Stimulated activated CD4-positive, alpha-beta T cell treated with anti-CD3 and anti-CD28 coated beads, Interleukin-15, amount 100 ng/mL, for 48 hours (primary cell): Measurements from ENCODE around the gene PTPRM.

Experiments
- DNase-seq, 2 donors: peaks; one replicate each; pipeline ENCODE4 v3.0.0-alpha.2; 2020; ENCODE audit warnings: low read depth in 2 of 2

Gene PTPRM

GRCh38 chr18:7567474-7568425 is 634 bp downstream of the PTPRM start:
- DNase-seq = no peak

- DNase-seq = no peak
Measured at GRCh38 chr18:7568426-7568825, 1.3 kb downstream of the PTPRM start.

- DNase-seq = no peak
Measured at GRCh38 chr18:7571626-7572025, 4.5 kb downstream of the PTPRM start.

- no peak for DNase-seq
Measured at GRCh38 chr18:7572822-7573221, 5.7 kb downstream of the PTPRM start.

- no peak for DNase-seq
Measured at GRCh38 chr18:7575465-7576028, 8.4 kb downstream of the PTPRM start.

DNA sequence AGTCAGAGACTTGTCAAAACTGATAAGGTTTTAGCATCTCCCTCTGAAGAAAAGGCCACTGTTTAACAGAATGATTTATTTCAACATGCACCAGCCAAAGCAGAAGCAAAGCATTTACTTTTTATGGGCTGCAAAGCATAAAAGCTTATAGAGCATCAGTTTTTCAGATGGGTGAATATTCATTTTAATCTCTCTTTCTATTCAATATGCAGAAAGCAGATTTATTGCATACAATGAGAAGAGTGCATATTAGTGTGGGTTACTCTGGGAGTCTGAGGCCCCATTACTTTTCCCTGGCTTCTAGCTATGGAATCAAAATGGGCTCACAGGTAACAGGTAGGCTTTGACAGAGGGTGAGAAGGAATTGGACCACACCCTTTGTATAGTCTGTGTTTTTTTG is 9.0 kb downstream of the PTPRM start:
- DNase-seq = no peak

DNA sequence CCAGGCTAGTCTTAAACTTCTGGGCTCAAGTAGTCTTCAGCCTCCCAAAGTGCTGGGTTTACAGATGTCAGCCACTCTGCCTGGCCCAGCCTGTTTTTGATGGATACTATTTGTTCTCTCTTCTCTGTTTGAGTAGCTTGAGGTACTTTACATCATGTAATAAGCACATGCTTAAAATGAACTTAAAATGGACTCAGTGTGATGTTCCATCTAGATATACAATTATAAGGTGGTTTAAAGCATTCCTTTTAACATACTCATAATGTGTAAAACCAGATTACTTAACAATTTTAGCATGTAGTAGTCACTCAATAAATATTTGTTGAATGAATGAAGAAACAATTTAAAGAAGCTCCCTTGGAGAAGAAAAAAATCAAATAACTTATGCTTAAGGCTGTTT is 9.6 kb downstream of the PTPRM start:
- DNase-seq = no peak

GRCh38 chr18:7577706-7578105 is 10.6 kb downstream of the PTPRM start:
- no peak for DNase-seq

DNA sequence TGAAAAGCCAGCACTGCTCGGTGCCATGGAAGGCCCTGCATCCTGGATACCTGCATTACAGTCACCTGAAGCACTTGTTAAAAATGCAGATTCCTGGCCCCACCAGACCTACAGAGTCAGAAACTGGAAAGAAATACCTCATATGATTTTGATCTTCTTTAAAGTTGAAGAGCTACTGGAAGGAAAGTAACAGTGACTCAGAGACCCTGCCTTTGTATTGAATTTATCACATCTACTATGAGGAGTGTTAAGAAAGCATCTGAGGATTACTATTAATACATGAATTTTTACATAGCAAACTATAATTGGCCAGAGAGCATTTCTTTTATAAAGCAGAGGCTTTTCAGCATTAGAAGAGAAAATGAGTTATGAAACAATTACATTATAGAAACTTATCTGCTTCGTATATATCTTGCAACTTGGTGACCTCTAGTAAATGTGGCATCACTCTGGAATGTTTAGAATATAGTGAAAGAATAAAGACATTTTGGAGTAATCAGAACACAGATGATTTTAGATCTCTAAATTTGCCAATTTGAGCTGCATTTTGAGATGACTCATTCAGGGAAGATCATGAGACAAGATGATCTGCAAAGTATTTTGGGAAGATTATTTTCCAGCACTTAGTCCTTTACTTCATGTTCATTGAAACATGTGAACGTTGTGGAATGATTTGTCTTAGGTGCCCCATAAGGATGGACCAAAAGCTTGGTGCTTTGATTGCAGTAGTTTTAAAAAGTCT is 12.2 kb downstream of the PTPRM start:
- no peak for DNase-seq

GRCh38 chr18:7579918-7580542 is 12.9 kb downstream of the PTPRM start:
- DNase-seq = no peak

- DNase-seq = no peak
Measured at GRCh38 chr18:7584646-7585275, 17.6 kb downstream of the PTPRM start.

DNA sequence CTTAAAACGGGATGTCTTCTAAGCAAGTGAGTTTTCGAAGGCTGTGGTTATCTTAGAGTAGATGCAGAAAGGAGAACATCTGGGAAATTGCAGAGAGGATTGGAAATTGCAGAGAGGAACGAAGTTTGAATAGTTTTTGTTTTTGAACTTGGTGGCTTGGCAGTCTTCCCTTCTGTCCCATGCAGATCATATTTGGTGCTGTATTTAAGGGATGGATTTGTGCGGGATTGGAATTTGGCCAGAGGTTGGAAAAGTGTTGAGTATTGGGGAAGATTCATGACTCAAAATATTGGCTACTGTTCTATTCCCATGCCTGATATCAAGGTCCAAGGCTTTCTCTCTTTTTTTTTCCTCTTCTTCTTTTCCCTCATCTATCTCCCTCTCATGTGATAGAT is 18.2 kb downstream of the PTPRM start:
- no peak for DNase-seq

- no peak for DNase-seq
Measured at GRCh38 chr18:7586379-7586778, 19.3 kb downstream of the PTPRM start.

GRCh38 chr18:7590826-7591560 is 23.9 kb downstream of the PTPRM start:
- DNase-seq = no peak

DNA sequence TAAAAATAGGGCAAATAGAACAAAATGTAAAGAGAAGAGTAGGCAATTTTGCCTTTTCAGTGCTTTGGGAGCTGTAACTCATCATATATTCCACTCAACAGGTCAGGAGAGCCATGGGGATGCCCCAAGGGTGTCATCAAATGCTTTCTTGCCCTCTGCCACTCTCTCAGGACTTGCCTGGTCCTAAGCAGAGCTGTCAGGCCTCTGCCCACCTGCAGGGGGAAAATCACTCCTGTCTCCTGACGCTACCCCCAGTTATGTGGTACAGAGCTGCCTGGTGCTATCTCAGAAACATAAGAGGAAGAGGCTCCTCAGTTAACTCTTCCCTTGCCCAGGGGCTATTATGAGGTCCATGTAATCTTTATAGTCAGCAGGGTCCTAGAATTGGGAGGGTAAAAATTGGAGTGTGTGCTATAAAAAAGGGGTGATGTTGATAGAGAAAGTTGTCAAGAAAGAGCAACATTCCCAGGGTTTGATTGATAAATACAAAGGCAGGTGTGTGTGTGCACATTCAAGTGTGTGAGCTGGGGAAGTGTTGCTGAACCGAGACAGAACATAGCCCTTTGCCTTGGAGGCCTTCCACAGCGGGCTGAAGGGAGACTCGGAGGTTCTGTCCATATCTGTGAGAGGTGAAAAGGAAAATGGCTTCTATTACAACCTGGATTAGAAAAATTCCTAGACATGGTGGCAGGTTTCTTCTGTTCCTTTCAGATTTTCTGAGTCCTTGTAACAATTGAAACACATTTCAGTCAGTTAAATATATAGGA is 25.4 kb downstream of the PTPRM start:
- DNase-seq = no peak

DNA sequence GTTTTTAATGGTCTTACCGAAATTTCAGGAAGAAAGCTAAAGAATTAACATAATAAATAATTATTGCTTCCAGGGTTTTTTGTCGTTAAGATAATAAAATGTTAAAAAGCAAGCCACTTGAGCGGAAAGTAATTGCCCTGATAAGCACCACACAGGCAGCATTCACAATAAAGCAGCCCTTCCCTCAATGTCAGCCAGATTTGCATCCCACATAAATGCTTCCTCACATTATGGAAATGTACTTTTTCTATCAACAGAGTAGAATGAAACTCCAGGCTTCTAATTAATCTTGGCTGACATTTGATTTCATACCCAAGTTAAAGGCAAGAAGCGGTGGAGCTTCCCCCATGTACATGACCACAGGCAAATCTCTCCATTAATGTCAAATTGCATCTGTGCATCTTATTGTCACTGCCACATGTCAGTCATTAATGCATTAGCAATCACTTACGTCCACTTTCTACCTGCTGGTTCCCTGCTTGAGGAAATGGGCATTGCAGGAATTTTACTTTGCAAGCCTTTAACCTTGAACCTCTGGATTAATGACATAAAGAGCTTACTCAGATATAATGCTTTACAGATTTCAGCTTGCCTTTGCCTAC is 26.2 kb downstream of the PTPRM start:
- DNase-seq = no peak

DNA sequence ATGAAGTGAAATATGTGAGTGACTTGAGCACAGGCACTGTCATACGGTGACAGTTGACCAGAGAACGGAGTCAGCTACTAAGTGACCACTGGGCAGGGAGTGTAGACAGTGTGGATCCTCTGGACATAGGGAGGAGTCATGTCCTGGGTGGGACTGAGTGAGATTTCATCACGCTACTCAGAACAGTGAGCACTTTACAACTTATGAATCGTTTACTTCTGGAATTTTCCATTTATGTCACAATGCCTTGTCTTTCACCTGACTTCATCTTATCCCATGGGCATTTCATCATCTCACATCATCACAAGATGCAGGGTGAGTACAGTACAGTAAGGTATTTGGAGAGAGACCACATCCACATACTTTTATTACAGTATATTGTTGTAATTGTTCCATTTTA is 29.0 kb downstream of the PTPRM start:
- no peak for DNase-seq

DNA sequence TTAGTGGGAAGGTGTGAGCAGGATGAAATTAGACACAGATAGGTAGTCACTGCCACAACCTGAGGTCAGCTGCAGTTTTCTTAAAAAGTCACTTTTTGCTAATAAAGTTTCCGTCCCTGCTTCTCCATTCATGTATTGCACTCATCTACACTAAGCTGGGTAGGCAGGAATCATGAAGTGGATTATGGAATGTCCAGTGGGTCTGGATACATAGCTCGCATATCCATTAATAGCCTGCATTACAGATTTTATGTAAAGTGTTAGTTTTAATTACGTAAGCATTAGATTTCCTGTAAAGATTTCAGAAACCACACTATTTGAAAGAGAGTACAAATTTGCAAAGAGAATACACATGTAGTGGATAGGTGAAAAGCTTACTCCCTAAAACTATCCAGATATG is 30.4 kb downstream of the PTPRM start:
- DNase-seq = no peak

DNA sequence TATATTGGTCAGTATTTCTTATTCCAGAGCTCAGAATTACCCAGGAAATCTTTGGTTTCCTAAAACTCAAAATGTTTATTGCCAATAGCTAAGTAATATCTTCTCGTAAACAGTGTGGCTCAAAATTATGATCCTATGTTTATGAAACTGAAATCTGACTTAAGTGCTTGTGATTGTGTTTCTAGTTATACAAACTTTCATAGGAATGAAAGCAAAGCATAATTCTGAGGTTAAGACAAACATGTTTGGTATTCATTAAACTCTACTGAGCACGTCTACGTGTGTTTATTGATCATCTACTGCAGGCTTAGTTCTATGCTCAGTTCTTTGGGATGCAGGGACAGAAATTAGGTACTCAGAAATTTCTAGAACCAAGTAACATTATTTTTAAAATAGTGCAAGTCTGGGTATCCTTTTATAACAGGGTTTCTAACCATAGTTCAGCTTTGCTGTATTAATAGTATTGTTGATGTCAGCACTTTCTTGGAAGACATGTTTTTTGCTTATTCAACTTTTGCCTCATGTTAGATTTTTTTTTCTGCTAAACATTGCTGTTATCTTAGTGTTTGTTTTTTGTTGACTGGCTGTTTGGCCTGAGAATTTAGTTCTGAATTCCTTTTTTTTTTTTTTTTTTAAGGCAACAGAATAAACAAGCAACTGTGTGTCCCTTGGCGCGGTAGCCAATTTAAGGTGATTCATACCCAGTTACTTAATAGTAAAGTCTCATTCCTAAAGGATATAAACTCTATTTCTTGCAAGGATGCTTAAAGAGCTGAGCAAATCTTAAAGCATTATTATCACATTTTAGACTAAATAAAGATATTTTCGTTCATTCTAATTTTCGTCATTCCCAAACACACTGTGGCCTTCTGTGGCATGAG is 31.3 kb downstream of the PTPRM start:
- no peak for DNase-seq
